Keratinocyte (primary cell): ENCODE data around the gene UNC13C. TPM values are rescaled to one million over a fixed set of nuclear protein-coding genes. Genes with fewer than 3 reads are reported as not detected.

ENCODE experiments used
- DNase-seq: peaks from one replicate; pipeline ENCODE4 v3.0.0-alpha.2; 2011; ENCODE audit warnings: low read depth, missing footprints, low spot score
- FAIRE-seq: peaks from 2 replicates; lab custom pipeline; 2011; peaks lifted over from hg19 to GRCh38; lab: Jason Lieb, UNC
- H2AFZ ChIP-seq: 2 replicates; pipeline ENCODE4 v1.6.0; 2012; ENCODE audit warnings: low read length, control low read depth, inconsistent platforms; ENCODE audit not compliant: control insufficient read depth
- H3K27ac ChIP-seq: 2 replicates; pipeline ENCODE4 v1.5.1; 2011; ENCODE audit warnings: low read length; ENCODE audit not compliant: control insufficient read depth, insufficient read depth
- H3K27me3 ChIP-seq: 3 replicates; pipeline ENCODE4 v1.6.0; 2011; ENCODE audit warnings: low read length; ENCODE audit not compliant: control insufficient read depth, insufficient read depth; ENCODE audit errors: extremely low read depth
- H3K36me3 ChIP-seq, 2 experiments: 2 replicates in 1 of 2; 3 replicates in 1 of 2; pipeline ENCODE4 v1.5.1; 2011; ENCODE audit warnings: low read length in 2 of 2, mild to moderate bottlenecking in 1 of 2; ENCODE audit not compliant: control insufficient read depth in 2 of 2, insufficient read depth in 2 of 2; ENCODE audit errors: extremely low read depth in 1 of 2
- H3K4me1 ChIP-seq: 3 replicates; pipeline ENCODE4 v1.5.1; 2011; ENCODE audit warnings: low read length; ENCODE audit not compliant: control insufficient read depth, insufficient read depth; ENCODE audit errors: extremely low read depth
- H3K4me2 ChIP-seq: 3 replicates; pipeline ENCODE4 v1.6.0; 2011; ENCODE audit warnings: low read depth, low read length; ENCODE audit not compliant: control insufficient read depth, insufficient read depth; ENCODE audit errors: extremely low read depth
- H3K4me3 ChIP-seq, 3 experiments: fragments of 200-600 bp in 1 of 3; sonication (generic) in 1 of 3; 2 replicates in 2 of 3; 3 replicates in 1 of 3; pipeline ENCODE4 v1.5.1; 2011 to 2016; ENCODE audit warnings: low read length in 3 of 3, mild to moderate bottlenecking in 3 of 3, control low read depth in 2 of 3, inconsistent platforms in 1 of 3, low read depth in 1 of 3, mixed read lengths in 1 of 3, mixed run types in 1 of 3, moderate library complexity in 1 of 3; ENCODE audit not compliant: control insufficient read depth in 2 of 3, insufficient read depth in 2 of 3; ENCODE audit errors: extremely low read depth in 1 of 3
- H3K79me2 ChIP-seq: 2 replicates; pipeline ENCODE4 v1.6.0; 2012; ENCODE audit warnings: low read length; ENCODE audit not compliant: control insufficient read depth, insufficient read depth
- H3K9ac ChIP-seq: 3 replicates; pipeline ENCODE4 v1.6.0; 2011; ENCODE audit warnings: low read length; ENCODE audit not compliant: control insufficient read depth, insufficient read depth; ENCODE audit errors: extremely low read depth
- H3K9me1 ChIP-seq: 3 replicates; pipeline ENCODE4 v1.6.0; 2011; ENCODE audit warnings: low read length; ENCODE audit not compliant: control insufficient read depth, insufficient read depth; ENCODE audit errors: extremely low read depth
- H3K9me3 ChIP-seq: 2 replicates; pipeline ENCODE4 v1.5.1; 2012; ENCODE audit warnings: low read depth, low read length; ENCODE audit not compliant: control insufficient read depth
- H4K20me1 ChIP-seq: 3 replicates; pipeline ENCODE4 v1.6.0; 2011; ENCODE audit warnings: low read length; ENCODE audit not compliant: control insufficient read depth, insufficient read depth; ENCODE audit errors: extremely low read depth
- EZH2 ChIP-seq: IDR thresholded peaks from one replicate; pipeline ENCODE4 v1.6.1; 2012; ENCODE audit warnings: inconsistent platforms, mild to moderate bottlenecking, low read length, moderate library complexity
- dilution Hi-C: fragments of 300-500 bp; cut with MboI; formaldehyde crosslinking; loops from one replicate; pipeline ENCODE4 v1.7.0; 2020; ENCODE audit warnings: low sequenced_read_pairs; ENCODE audit not compliant: extremely low pct_ligation_motif_present
- polyA plus RNA-seq, 5 experiments: library from polyadenylated mRNA; depleted of rRNA in 3 of 5; stranded (reverse) in 3 of 5; stranded (forward) in 1 of 5; unstranded in 1 of 5; fragments of >200 nt; gene quantifications; 1 replicate in 1 of 5; 2 replicates in 3 of 5; 3 replicates in 1 of 5; pipeline versions ENCODE4 v1.2.1 to v1.2.3, GENCODE V29; 2011 to 2012; ENCODE audit warnings: missing spikeins in 2 of 5, low read depth in 1 of 5, low replicate concordance in 1 of 5
- TF ChIP-seq, protein P1 (sequence below), 3 experiments: IDR thresholded peaks in 1 of 3; conservative IDR thresholded peaks in 1 of 3; optimal IDR thresholded peaks in 1 of 3; 2 replicates in 2 of 3; 3 replicates in 1 of 3; pipeline versions ENCODE3 to v1.5.1; 2011; ENCODE audit warnings: low read length in 3 of 3, mild to moderate bottlenecking in 3 of 3, moderate library complexity in 2 of 3, control low read depth in 1 of 3, inconsistent platforms in 1 of 3; ENCODE audit not compliant: insufficient read depth in 2 of 3; ENCODE audit errors: extremely low read depth in 1 of 3

The UNC13C gene
- polyA plus RNA-seq, 1 donor (not counting 4 experiments of a cell fraction or from before 2014, with no cell fraction given): not detected

DNA sequence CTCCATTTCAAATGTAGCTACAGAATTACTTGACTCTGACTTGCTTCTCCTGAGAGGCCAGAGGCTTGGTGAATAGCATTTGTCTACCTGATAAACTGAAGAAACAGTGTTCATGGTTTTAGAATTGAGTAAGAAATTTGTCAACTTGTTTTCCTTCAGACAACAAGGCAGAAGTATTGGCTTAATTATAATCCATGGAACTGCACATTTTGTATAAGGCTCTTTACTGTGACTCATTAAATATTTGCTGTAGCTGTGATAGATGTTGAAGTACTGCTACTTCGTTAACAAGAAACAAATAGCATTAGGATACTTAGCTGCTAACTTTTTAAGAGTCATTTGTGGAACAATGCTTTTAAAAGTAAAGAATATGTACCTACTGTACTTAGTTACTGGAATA is 4.6 kb downstream of the UNC13C start:
- Histone ChIP-seq H3K9me1 (no peaks in the 10 kb centered on the region), H3K27ac (no peak overlapping the region), H2AFZ (no peak overlapping the region), H3K36me3 (no peaks in the 10 kb centered on the region), H4K20me1 (no peaks in the 10 kb centered on the region), H3K4me2 (no peak overlapping the region), H3K79me2 (no peaks in the 10 kb centered on the region), H3K4me3 (no peak overlapping the region), H3K4me1 (peaks cover 4% of the 10 kb centered on the region), H3K27me3 (peaks cover 18% of the 10 kb centered on the region), H3K9me3 (no peaks in the 10 kb centered on the region), H3K9ac (no peak overlapping the region)
- no peak for DNase-seq
- TF ChIP-seq, protein P1, sequence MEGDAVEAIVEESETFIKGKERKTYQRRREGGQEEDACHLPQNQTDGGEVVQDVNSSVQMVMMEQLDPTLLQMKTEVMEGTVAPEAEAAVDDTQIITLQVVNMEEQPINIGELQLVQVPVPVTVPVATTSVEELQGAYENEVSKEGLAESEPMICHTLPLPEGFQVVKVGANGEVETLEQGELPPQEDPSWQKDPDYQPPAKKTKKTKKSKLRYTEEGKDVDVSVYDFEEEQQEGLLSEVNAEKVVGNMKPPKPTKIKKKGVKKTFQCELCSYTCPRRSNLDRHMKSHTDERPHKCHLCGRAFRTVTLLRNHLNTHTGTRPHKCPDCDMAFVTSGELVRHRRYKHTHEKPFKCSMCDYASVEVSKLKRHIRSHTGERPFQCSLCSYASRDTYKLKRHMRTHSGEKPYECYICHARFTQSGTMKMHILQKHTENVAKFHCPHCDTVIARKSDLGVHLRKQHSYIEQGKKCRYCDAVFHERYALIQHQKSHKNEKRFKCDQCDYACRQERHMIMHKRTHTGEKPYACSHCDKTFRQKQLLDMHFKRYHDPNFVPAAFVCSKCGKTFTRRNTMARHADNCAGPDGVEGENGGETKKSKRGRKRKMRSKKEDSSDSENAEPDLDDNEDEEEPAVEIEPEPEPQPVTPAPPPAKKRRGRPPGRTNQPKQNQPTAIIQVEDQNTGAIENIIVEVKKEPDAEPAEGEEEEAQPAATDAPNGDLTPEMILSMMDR (optimal IDR thresholded peaks at IDR 0.05 in 1 of 3, IDR thresholded peaks at IDR 0.05 in 1 of 3, conservative IDR thresholded peaks at IDR 0.05 in 1 of 3; ENCODE audit: extremely low read depth in 1 of 3, insufficient read depth in 2 of 3, low read length in 3 of 3): no peak
- no peak for TF ChIP-seq EZH2
- FAIRE-seq: no peak
- dilution Hi-C loops: no loop called here

DNA sequence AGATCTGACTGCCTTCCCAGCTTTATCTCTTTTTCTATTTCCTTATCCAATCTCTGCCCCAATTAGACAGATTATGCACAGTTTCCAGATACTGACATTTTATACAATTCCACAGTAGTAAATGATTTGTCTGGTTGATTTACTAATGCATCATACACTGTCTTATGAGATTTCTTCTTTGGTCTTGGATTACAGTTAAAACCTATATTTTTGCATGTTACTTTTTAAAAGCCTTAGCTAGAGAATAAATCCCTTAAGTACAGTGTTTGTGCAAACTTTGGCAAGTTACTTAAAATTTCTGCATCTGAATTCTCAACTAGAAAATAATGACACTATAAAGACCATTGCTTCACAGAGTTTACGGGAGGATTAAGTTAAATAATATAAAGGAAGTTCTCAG is 6.0 kb downstream of the UNC13C start:
- no peaks in the 10 kb centered on the region for H3K79me2 ChIP-seq
- no peak overlapping the region for H2AFZ ChIP-seq
- H3K4me3 ChIP-seq: no peak overlapping the region
- H3K9me1 ChIP-seq: no peaks in the 10 kb centered on the region
- H3K4me1 ChIP-seq: no peaks in the 10 kb centered on the region
- H4K20me1 ChIP-seq: no peaks in the 10 kb centered on the region
- no peak overlapping the region for H3K27ac ChIP-seq
- dilution Hi-C loops: no loop called here
- no peak overlapping the region for H3K4me2 ChIP-seq
- no peak overlapping the region for H3K9ac ChIP-seq
- H3K36me3 ChIP-seq: no peaks in the 10 kb centered on the region
- peaks cover 5% of the 10 kb centered on the region for H3K27me3 ChIP-seq
- FAIRE-seq (no peak), DNase-seq (no peak)
- no peak for TF ChIP-seq EZH2
- TF ChIP-seq, protein P1 (optimal IDR thresholded peaks at IDR 0.05 in 1 of 3, IDR thresholded peaks at IDR 0.05 in 1 of 3, conservative IDR thresholded peaks at IDR 0.05 in 1 of 3; ENCODE audit: extremely low read depth in 1 of 3, insufficient read depth in 2 of 3, low read length in 3 of 3): no peak
- H3K9me3 ChIP-seq: no peaks in the 10 kb centered on the region
